ENCODE data around the gene SLC23A3. TPM values are rescaled to one million over a fixed set of nuclear protein-coding genes. Genes with fewer than 3 reads are reported as not detected.

SLC23A3 gene
- total and polyA plus RNA-seq, 12 donors = 0.28 to 2.1 (median 0.47) TPM

GRCh38 chr2:219122202-219122980 lies 47.4 kb downstream of the SLC23A3 start:
- ATAC-seq (no peak), DNase-seq (no peak)
- H3K4me3 ChIP-seq = no peak overlapping the region
- intact Hi-C loops (cut with DNase I) = no loop called here
- 86 to 89% methylated on average over 5 of the region's 5 CpGs for WGBS, 2 donors
- H3K27me3 ChIP-seq = no peaks in the 10 kb centered on the region
- H3K9me3 ChIP-seq = no peaks in the 10 kb centered on the region
- no peak overlapping the region for H3K27ac ChIP-seq
- H3K36me3 ChIP-seq = no peaks in the 10 kb centered on the region
- peaks cover 0 to 50% (median 15%) of the 10 kb centered on the region in 9 donors for H3K4me1 ChIP-seq
- TF ChIP-seq CTCF (IDR thresholded peaks at IDR 0.05) = no peak

- intact Hi-C loops (cut with DNase I) = no loop called here
- Histone ChIP-seq H3K36me3 (no peaks in the 10 kb centered on the region), H3K27me3 (no peaks in the 10 kb centered on the region), H3K4me3 (no peak overlapping the region), H3K27ac (no peak overlapping the region), H3K9me3 (no peaks in the 10 kb centered on the region), H3K4me1 (peaks cover 0 to 31% (median 14%) of the 10 kb centered on the region in 9 donors)
- TF ChIP-seq CTCF (IDR thresholded peaks at IDR 0.05) = no peak
- DNase-seq (no peak), ATAC-seq (no peak)
These were observed 49.7 kb downstream of the SLC23A3 start for GRCh38 chr2:219120082-219120481.

- peak; percentile 47 to 85 (median 77) for TF ChIP-seq CTCF (IDR thresholded peaks at IDR 0.05)
- intact Hi-C loops (cut with DNase I) = loop anchor here (1.0 to 10.0 kb wide), 9 partner anchors 35 to 65 kb away; no protein-coding TSS in a partner anchor
- DNase-seq = peak; percentile 39 to 70
- Histone ChIP-seq H3K27ac (no peak overlapping the region), H3K36me3 (no peaks in the 10 kb centered on the region), H3K9me3 (no peaks in the 10 kb centered on the region), H3K4me1 (peaks cover 0 to 26% (median 14%) of the 10 kb centered on the region in 9 donors), H3K4me3 (no peak overlapping the region), H3K27me3 (no peaks in the 10 kb centered on the region)
- WGBS, 2 donors = 52 to 57% methylated on average over 7 of the region's 7 CpGs
- peak in 7 of 8 donors; percentile 62 to 92 (median 78) for ATAC-seq
These were observed 50.3 kb downstream of the SLC23A3 start for GRCh38 chr2:219119422-219120043.

GRCh38 chr2:219118504-219118903 lies 51.3 kb downstream of the SLC23A3 start:
- no peak overlapping the region for H3K27ac ChIP-seq
- peak; percentile 30 to 41 for DNase-seq
- peak overlapping the region in 1 of 10 donors; percentile 6 for H3K4me3 ChIP-seq
- peaks cover 0 to 15% (median 14%) of the 10 kb centered on the region in 9 donors for H3K4me1 ChIP-seq
- peak; percentile 60 to 97 (median 80) for ATAC-seq
- intact Hi-C loops (cut with DNase I) = loop anchor here (2.0 to 10.0 kb wide), 8 partner anchors 36 to 64 kb away; no protein-coding TSS in a partner anchor
- H3K27me3 ChIP-seq = no peaks in the 10 kb centered on the region
- H3K36me3 ChIP-seq = no peaks in the 10 kb centered on the region
- WGBS, 2 donors = 40 to 45% methylated on average over 12 of the region's 12 CpGs
- H3K9me3 ChIP-seq = no peaks in the 10 kb centered on the region
- TF ChIP-seq CTCF (IDR thresholded peaks at IDR 0.05) = no peak
